Mesothelial cell of epicardium (in vitro differentiated cells): ENCODE data around the gene TRAF6. TPM values are rescaled to one million over a fixed set of nuclear protein-coding genes. Genes with fewer than 3 reads are reported as not detected.

Source experiments
- DNase-seq, 2 experiments: peaks; one replicate each; pipeline ENCODE4 v3.0.0; 2021; ENCODE audit warnings: low spot score in 2 of 2; ENCODE audit not compliant: unreplicated experiment in 2 of 2
- H3K27ac Mint-ChIP-seq: 2 replicates; pipeline ENCODE4 v1.8.0; 2021; ENCODE audit warnings: mixed read lengths
- H3K27me3 Mint-ChIP-seq: 2 replicates; pipeline ENCODE4 v1.8.0; 2021; ENCODE audit warnings: low read depth, mixed read lengths
- H3K36me3 Mint-ChIP-seq: 2 replicates; pipeline ENCODE4 v1.8.0; 2021; ENCODE audit warnings: mixed read lengths
- H3K4me1 Mint-ChIP-seq: 2 replicates; pipeline ENCODE4 v1.8.0; 2021; ENCODE audit warnings: mixed read lengths
- H3K4me3 Mint-ChIP-seq: 2 replicates; pipeline ENCODE4 v1.8.0; 2021; ENCODE audit warnings: mild to moderate bottlenecking, moderate library complexity, mixed read lengths
- H3K9me3 Mint-ChIP-seq: 2 replicates; pipeline ENCODE4 v1.8.0; 2021; ENCODE audit warnings: mixed read lengths
- total RNA-seq: library from RNA; stranded (reverse); gene quantifications from 3 replicates; pipeline ENCODE4 v1.2.1, GENCODE V29; 2021
- TF ChIP-seq, protein P1 (sequence below): fragments of 200-600 bp; sonication (generic); IDR thresholded peaks from one replicate; pipeline ENCODE4 v1.5.0; 2021; ENCODE audit warnings: antibody characterized with exemption; ENCODE audit not compliant: unreplicated experiment

TRAF6 gene
- total RNA-seq, 1 donor from 2014 or later: 17.8 TPM

DNA sequence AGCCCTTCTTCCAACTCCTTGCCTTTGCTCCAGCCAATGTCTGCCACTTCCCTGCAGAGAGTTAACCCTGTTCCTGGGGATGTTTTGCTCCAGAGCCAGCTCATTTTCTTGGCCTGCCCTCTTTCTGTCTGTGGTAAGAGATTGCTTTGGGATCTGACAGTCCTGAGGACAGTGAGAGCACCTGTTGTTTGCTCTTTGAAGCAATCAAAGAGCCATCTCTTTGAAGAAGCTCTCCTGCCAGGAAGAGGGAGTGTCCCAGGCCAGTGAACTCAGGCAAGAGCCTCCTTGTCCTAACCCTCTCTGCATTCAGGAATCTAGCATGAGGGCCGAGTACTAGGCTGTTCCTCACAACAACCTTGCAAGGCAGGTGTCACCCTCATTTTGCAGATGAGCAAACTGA is 42.2 kb downstream of the TRAF6 start:
- H3K36me3 Mint-ChIP-seq: peaks cover under 1% of the 10 kb centered on the region
- no peaks in the 10 kb centered on the region for H3K9me3 Mint-ChIP-seq
- H3K27me3 Mint-ChIP-seq: no peaks in the 10 kb centered on the region
- no peak overlapping the region for H3K4me3 Mint-ChIP-seq
- H3K27ac Mint-ChIP-seq: no peak overlapping the region
- peaks cover 4% of the 10 kb centered on the region for H3K4me1 Mint-ChIP-seq
- DNase-seq: no peak
- TF ChIP-seq, protein P1, sequence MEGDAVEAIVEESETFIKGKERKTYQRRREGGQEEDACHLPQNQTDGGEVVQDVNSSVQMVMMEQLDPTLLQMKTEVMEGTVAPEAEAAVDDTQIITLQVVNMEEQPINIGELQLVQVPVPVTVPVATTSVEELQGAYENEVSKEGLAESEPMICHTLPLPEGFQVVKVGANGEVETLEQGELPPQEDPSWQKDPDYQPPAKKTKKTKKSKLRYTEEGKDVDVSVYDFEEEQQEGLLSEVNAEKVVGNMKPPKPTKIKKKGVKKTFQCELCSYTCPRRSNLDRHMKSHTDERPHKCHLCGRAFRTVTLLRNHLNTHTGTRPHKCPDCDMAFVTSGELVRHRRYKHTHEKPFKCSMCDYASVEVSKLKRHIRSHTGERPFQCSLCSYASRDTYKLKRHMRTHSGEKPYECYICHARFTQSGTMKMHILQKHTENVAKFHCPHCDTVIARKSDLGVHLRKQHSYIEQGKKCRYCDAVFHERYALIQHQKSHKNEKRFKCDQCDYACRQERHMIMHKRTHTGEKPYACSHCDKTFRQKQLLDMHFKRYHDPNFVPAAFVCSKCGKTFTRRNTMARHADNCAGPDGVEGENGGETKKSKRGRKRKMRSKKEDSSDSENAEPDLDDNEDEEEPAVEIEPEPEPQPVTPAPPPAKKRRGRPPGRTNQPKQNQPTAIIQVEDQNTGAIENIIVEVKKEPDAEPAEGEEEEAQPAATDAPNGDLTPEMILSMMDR: no peak

DNA sequence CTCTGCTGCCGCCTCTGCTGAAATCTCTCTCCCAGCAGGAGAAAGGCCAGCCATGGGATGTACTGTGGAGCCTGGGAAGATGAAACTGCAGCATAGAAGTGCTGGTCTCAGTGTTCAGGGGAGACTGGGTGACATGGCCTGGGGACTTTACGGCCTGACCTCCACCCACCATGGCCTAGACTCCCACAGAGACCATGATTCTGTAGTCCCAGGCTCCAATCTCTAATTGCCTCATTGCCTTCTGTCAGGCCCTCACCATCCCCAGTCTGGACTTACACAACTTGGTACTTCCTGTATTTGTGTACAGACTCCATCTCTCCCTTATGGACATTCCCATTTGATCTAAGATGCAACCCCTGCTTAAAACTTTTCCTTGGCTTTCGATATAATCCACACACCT is 43.1 kb downstream of the TRAF6 start:
- TF ChIP-seq, protein P1: no peak
- Mint-ChIP-seq H3K27ac (no peak overlapping the region), H3K4me1 (peaks cover 4% of the 10 kb centered on the region), H3K36me3 (peaks cover 3% of the 10 kb centered on the region), H3K9me3 (no peaks in the 10 kb centered on the region), H3K27me3 (no peaks in the 10 kb centered on the region), H3K4me3 (no peak overlapping the region)
- no peak for DNase-seq

DNA sequence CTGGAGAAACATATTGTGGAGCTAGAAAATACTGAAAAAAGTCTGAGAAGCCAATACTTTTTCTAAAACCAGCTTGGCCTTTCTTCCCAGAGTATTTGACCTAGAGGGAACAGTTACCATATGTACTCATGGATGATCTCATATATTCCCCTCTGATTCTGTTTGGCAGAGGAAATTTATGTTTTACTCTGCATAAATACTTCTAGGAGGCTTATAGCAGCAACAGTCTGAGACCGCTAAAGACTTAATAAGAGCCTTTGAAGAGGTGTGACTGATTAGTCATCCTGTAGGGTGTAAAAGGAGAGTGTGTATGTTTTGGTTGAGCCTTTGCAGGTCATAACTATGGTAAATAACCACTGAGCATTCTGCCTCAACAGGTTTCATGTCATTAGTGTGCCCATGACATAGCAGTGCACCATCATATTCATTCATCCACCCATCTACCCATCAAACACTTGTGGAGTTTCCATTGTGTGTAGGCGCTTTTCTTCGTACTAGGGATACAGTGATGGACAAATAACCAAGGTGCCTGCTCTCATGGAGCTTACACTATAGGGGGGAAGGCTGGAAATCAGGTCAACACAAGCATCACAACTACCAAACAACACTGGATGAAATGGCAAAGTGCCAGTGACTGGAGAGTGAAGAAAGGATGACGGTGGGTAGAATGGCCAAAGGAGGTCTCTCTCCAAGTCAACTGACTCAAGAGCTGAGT is 44.5 kb downstream of the TRAF6 start:
- Mint-ChIP-seq H3K4me3 (no peak overlapping the region), H3K9me3 (no peaks in the 10 kb centered on the region), H3K4me1 (peaks cover 4% of the 10 kb centered on the region), H3K36me3 (peaks cover 3% of the 10 kb centered on the region), H3K27me3 (no peaks in the 10 kb centered on the region), H3K27ac (no peak overlapping the region)
- TF ChIP-seq, protein P1: no peak
- DNase-seq: no peak

DNA sequence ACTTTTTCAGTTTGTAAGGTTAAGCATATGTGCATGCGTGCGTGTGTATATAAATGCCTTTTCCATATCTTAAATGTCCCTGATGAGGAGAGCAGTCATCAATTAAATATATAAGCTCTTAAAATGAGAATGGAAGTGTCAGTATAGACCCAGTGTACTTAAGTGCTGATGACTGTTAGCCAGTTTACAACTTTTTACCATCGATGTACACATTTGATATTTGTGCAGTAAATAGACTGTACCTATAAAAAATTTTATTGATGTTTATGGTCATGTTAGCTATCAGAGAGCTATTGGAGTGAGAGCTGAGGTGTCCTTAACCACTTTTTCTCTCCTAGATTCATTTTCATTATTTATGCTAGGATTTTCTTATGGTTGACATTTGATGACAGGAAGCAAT is 45.4 kb downstream of the TRAF6 start:
- H3K4me1 Mint-ChIP-seq: peaks cover 4% of the 10 kb centered on the region
- H3K27ac Mint-ChIP-seq: no peak overlapping the region
- TF ChIP-seq, protein P1: no peak
- H3K9me3 Mint-ChIP-seq: no peaks in the 10 kb centered on the region
- H3K36me3 Mint-ChIP-seq: peaks cover 3% of the 10 kb centered on the region
- DNase-seq: no peak
- H3K4me3 Mint-ChIP-seq: no peak overlapping the region
- no peaks in the 10 kb centered on the region for H3K27me3 Mint-ChIP-seq

DNA sequence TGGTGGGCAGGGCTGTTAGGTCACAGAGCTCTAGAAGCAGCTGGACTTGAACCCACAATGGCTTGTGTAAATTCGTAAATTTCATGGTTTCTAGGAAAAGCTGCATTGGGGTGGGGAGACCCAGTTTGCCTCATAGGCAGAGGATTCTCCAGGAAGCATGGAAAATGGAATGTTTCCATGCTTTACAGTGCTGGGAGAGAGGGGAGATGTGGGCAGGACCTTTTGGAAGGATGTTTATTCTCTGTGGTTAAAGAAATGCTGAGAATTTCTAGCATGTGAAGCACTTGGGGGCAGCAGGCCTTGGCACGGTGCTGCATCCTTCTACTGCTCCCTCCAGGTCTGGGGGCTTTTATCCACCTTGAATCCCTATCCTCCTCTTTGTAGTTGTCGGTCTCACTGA is 46.3 kb downstream of the TRAF6 start:
- TF ChIP-seq, protein P1: no peak
- no peaks in the 10 kb centered on the region for H3K27me3 Mint-ChIP-seq
- DNase-seq: no peak
- no peak overlapping the region for H3K4me3 Mint-ChIP-seq
- H3K36me3 Mint-ChIP-seq: peaks cover 3% of the 10 kb centered on the region
- H3K9me3 Mint-ChIP-seq: no peaks in the 10 kb centered on the region
- no peak overlapping the region for H3K27ac Mint-ChIP-seq
- H3K4me1 Mint-ChIP-seq: peaks cover 4% of the 10 kb centered on the region
